GM10266 (cell line): ENCODE results near the gene TMEM50A.
"Not testable (repeated sequence)": the region's sequence is repeated elsewhere in the genome, so short reads cannot be mapped to it uniquely, and the experiment has no call there.

Experiments
- DNase-seq: peaks from one replicate; pipeline ENCODE4 v3.0.0; 2012; ENCODE audit errors: extremely low spot score
- TF ChIP-seq, protein P1 (sequence below): IDR thresholded peaks from 2 replicates; pipeline ENCODE4 v1.5.1; 2012; ENCODE audit warnings: mild to moderate bottlenecking, low read depth; ENCODE audit not compliant: control insufficient read depth, insufficient read depth; ENCODE audit errors: missing control alignments

Gene TMEM50A

DNA sequence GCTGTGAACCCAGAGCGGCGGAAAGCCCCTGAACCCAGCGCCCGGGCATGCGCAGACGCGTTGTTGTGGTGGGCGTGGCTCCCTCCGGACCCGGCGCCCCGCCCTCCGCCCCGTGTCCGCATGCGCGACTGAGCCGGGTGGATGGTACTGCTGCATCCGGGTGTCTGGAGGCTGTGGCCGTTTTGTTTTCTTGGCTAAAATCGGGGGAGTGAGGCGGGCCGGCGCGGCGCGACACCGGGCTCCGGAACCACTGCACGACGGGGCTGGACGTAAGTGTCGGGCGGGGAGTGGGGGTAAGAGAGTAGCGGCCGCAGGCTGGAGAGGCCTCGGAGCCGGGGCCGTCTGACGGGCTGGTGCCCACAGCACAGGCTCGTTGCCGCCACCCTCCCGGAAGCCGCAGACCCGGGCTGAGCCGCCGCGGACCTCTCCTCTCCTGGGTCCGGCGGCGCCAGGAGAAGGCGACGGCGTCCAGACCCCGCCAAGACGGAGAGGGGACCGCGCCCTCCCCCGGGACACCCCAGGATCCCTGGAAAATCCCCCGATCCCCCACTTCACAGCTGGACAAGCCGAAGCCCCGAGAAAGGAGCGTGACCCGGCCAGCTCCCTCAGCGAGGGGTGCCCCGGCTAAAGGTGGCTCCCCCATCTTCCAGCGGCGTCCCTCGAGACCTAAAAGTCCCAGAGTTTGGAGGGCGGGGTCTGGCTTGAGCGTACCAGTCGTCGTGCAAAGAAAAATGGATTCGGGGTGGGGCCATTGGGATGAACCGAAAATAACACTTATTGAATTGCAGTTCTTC, at the start of gene TMEM50A:
Gene TMEM50A, plus strand, starts transcription at position 147 of the 794 bp plus-strand sequence. CDS start 2,153 bp downstream, outside the sequence.
- DNase-seq = peak; percentile 87
- TF ChIP-seq, protein P1, sequence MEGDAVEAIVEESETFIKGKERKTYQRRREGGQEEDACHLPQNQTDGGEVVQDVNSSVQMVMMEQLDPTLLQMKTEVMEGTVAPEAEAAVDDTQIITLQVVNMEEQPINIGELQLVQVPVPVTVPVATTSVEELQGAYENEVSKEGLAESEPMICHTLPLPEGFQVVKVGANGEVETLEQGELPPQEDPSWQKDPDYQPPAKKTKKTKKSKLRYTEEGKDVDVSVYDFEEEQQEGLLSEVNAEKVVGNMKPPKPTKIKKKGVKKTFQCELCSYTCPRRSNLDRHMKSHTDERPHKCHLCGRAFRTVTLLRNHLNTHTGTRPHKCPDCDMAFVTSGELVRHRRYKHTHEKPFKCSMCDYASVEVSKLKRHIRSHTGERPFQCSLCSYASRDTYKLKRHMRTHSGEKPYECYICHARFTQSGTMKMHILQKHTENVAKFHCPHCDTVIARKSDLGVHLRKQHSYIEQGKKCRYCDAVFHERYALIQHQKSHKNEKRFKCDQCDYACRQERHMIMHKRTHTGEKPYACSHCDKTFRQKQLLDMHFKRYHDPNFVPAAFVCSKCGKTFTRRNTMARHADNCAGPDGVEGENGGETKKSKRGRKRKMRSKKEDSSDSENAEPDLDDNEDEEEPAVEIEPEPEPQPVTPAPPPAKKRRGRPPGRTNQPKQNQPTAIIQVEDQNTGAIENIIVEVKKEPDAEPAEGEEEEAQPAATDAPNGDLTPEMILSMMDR = no peak

DNA sequence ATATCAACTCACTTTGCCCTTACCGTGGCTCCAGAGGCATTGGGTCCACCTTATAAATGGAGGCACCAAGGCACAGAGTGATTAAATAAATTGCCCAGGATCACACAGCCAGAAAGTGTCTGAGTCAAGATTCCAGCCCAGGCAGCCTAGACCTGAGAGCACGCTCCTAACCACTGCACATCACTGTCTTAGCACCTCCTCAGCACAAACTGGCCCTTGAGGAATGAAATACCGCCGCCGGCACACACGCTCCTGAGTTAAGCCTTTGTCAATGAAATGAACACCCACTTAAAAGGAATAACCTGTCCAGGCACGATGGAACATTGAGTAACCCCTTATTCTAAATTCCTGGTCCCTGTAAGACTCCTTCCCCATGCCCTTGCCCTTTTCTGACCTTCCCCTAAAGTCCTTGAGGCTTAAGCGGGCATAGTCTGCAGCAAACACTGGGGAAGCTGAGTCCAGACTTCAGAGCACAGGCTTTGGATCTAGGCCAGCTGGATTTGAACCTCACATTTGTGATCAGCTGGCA, 49.5 kb upstream of the TMEM50A start:
- not testable (repeated sequence) for DNase-seq

DNA sequence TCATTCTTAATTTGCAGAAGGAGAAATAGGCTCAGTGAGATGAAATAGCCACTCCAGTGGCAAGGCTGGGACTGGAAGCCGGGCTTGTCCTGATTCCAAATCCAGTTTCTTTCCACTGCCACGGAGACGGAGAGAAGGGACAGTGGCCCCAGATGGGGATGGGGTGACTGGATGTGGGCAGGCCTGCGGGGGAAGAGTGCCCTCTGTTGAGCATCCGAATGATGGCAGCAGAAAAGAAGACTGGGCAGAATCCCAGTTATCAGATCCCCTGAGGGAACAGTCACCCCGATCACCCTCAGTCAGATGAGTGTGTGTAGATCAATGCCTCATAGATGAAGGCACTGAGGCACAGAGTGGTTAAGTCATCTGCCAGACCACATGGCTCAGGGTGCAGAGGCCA, 48.1 kb upstream of the TMEM50A start:
- not testable (repeated sequence) for DNase-seq

DNA sequence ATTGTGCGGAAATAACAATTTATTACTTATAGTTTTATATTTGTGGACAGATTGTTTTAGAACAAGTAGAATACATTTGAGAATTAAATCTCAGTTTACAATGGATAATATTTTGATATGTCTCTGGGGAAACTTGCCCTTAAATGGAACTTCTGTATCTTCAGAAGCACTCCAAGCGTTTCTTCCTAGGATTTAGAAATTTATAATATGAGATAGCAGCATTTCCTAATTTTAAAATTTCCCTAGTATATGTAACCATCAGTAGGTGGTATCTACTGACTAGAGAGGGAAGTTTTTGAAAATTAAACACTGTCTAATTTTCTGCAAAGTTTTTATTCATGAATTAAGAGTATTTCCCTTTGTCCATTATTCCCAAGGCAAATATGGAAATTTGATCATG, 44.7 kb upstream of the TMEM50A start:
- not testable (repeated sequence) for DNase-seq

DNA sequence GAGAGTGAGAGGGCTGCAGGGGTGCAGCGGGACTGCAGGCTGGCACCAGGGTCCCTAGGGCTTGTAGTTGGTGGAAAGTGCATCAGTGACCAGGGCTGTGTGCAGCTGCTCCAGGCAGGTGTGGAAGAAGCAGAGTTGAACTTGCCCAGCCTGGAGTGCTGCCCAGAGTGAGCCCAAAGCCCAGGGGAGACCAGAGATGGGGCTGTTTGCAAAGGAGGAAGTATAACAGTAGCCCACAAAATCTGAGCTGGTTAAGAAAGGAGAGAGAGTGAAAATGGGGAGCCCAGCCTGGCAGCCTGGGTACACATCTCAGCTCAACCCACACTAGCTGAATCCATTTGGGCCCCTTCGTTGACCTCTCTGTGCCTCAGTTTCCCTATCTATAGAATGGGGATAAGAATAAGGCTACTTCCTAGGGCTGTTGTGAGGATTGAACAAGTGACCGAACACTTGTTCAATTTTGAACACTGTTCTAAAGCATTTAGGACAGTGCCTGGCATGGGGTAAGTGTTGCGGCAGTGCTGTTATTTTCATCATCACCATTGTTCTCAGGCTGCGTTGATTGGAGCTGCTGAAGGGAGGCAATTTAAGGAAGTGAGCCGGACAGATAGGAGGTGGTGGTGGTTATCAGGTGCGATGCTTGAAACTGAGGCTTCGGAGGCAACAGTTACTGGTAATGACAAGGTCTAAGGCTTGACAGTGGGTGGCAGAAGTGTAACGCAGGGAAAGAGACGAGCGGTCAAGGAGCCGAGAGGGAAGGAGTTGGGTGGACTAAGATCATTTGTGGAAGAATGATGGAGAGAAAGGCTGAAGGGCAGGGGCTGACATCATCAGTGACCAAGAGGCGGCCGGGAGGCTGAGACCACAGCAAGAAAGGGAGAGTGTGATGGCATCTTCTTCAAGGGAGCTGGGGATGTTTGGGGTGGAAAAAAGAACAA, 43.0 kb upstream of the TMEM50A start:
- DNase-seq = not testable (repeated sequence)

DNA sequence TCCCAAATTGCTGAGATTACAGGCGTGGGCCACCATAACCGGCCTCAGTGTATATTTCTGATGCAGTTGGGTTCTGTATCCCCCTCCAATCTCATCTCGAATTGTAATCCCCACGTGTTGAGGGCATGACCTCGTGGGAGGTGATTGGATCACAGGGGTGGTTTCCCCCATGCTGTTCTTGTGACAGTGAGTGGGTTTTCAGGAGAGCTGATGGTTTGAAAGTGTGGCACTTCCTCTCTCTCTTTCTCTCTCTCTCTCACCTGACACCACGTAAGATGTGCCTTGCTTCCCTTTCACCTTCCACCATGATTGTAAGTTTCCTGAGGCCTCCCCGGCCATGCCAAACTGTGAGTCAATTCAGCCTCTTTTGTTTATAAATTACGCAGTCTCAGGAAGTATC, 41.6 kb upstream of the TMEM50A start:
- not testable (repeated sequence) for DNase-seq

DNA sequence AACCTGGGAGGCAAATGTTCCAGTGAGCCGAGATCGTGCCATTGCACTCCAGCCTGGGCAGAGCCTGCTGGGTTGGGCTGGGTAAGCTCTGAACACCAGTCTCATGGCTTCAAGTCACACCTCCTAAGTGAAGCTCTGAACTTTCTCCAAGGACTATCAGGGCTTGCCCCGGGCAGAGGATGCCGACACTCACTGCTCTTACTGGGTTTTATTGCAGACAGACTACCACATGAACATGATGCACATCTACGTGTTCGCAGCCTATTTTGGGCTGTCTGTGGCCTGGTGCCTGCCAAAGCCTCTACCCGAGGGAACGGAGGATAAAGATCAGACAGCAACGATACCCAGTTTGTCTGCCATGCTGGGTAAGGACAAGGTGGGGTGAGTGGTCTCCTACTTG, 37.4 kb upstream of the TMEM50A start:
- DNase-seq = not testable (repeated sequence)

DNA sequence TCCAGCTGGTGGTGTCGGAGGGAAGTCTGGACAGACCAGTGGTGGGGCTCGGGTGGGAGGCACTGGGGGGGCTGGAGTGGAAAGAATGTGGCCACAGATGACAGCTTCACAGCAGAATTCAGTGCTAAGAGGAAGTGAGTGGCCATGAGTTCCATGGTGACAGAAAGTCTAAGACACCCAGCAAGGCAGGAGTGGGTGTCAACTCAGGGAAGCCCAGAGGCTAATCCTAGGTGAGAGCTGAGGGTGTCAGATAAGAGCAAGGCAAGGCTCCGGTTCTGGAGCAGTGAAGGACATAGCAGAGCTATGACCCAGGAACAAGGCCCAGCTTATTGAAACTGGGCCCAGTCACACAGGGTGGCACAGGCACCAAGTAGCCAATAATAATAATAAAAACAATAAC, 35.8 kb upstream of the TMEM50A start:
- DNase-seq = not testable (repeated sequence)

DNA sequence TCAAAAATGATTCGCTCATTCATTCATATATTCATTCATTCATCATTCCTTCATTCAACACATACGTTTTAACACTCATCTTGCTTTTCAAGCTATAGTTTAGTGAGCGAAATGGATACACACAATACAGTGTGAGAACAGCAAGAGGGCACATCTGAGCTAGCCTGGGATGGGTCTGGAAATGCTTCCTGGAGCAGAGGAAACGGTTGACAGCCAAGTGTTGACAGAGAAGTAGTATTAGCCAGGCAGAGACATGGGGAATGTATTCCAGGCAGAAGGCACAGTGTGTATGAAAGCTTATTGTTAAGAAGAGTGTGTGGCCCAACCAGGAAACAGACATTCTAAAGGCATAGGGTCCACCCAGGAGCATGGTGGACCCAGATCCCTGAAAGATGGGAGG, 33.2 kb upstream of the TMEM50A start:
- not testable (repeated sequence) for DNase-seq

DNA sequence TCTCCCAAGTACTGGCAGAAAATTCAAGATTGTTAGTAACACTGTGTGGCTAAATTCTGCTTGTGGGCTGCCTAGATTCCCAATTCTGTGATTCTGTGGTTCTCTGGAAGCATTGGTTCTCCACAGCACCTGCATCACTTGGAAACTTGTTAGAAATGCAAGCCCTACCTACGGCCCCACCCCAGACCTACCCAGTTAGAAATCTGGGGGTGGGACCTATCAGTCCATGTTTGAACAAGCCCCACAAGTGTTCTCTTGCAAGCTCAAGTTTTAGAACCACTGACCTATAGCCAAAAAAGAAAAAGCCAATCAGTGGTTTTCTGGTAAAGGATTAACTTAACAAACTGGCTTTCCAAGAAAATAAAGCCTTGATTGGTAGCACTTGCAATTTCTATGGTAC, 30.0 kb upstream of the TMEM50A start:
- DNase-seq = not testable (repeated sequence)

DNA sequence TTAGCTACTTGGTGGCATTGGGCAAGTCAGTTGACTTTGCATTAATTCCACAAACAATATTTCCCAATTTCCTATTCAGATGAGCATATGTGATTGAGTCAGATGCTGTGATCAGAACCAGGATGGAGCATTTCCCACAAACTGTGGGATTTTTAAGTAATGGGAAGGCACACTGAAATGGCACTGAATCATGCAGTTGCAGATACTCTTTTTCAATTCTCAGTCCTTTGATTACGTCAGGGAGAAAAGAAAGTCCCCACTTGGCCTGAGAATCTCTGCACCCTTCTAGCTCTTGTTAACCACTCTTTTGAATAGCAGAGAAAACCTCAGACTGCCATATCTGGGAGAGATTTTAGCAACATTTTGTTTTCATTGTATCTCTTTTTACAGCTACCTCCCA, 29.0 kb upstream of the TMEM50A start:
- not testable (repeated sequence) for DNase-seq

DNA sequence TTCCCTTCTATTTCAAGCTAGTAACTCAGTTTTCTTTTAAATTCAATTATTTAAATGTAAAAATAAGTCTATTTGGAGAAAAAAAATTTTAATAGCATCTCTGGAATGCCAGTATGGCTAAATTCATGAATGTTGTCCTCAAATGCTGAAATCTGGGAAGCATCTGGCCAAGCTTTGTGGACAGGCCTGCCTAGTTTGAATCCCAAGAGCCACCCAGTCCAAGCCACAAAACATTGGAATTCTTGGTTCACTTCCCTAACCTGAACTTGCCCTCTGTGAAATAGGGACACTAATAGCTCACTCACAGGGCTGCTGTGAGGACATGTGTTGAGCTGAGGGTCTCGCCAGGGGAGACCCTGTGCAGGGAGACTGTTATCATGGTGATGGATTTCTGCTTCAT, 28.6 kb upstream of the TMEM50A start:
- DNase-seq = not testable (repeated sequence)

DNA sequence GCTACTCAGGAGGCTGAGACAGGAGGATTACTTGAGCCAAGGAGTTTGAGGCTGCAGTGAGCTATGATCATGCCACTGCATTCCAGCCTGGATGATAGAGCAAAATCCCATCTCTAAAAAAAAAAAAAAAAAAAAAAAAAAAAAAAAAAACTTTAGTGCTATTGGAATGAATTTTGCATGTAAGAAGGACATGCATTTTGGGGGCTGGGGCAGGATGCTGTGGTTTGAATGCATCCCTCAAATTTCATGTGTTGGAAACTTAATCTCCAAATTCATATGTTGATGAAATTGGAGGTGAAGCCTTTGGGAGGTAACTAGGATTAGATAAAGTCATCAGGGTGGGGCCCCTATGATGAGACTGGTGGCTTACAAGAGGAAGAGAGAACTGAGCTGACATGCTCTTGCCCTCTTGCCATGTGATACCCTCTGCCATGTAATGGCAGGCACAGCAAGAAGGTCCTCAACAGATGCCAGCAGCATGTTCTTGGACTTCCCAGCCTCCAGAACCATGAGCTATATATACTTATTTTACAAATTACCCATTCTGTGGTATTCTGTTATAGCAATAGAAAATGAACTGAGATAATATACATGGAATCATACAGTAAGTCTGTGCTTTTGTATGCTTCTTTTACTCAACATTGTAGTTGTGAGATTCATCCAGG, 25.2 kb upstream of the TMEM50A start:
- not testable (repeated sequence) for DNase-seq

DNA sequence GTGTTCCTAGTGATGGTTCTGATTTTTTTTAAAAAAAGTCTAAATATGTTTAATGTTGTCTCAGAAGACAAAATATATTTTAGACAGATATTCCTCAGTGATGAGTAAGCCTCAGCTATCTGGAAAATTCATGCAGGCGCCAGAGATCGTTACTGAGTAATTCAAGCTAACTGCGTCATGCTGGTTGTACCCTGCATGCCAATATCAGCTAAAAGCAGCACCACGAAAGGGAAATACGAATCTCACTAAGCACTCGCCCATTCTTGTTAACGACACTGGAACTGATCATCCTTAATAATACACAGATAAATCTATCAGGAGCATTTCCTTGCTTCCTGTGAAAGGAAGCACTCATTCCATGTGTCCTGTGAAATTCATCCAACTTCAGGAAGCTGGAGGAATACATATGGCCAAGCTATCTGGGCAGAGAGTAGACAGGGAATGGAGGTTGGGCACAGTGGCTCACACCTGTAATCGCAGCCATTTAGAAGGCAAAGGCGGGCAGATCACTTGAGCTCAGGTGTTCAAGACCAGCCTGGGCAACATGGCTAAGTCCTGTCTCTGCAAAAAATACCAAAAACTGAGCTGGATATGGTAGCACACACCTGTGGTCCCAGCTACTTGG, 17.7 kb upstream of the TMEM50A start:
- DNase-seq = not testable (repeated sequence)

DNA sequence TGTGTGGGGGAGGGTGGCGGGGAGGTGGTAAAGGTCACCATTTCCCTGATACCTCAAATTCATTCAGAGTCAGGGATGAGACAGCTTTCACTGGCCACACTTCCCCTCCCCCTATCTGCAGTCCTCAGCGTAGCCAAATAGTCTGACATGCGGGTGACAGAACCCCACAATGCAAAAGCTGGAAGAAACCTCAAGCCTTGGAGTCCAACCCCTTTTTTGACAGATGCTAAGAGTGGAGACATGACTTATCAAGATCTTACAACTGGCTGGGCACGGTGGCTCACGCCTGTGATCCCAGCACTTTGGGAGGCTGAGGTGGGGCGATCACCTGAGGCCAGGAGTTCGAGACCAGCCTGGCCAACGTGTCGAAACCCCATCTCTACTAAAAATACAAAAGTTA, 16.0 kb upstream of the TMEM50A start:
- DNase-seq = not testable (repeated sequence)

DNA sequence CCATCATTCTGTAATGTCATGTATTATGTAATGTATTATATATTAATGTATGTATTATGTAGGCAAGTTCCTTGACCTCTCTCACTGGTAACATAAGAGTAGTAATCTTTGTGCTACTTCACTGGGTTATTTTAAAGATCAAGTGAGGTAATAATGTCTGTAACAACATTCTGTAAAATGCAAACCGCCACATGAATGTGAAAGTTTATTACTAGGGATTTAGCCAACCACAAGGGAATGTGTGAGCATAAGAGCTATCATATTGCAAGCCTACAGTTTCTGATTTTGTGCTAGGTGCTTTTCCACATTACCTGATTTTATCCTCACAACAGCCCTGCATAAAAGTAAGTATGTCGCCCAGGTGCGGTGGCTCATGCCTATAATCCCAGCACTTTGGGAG, 13.7 kb upstream of the TMEM50A start:
- not testable (repeated sequence) for DNase-seq

DNA sequence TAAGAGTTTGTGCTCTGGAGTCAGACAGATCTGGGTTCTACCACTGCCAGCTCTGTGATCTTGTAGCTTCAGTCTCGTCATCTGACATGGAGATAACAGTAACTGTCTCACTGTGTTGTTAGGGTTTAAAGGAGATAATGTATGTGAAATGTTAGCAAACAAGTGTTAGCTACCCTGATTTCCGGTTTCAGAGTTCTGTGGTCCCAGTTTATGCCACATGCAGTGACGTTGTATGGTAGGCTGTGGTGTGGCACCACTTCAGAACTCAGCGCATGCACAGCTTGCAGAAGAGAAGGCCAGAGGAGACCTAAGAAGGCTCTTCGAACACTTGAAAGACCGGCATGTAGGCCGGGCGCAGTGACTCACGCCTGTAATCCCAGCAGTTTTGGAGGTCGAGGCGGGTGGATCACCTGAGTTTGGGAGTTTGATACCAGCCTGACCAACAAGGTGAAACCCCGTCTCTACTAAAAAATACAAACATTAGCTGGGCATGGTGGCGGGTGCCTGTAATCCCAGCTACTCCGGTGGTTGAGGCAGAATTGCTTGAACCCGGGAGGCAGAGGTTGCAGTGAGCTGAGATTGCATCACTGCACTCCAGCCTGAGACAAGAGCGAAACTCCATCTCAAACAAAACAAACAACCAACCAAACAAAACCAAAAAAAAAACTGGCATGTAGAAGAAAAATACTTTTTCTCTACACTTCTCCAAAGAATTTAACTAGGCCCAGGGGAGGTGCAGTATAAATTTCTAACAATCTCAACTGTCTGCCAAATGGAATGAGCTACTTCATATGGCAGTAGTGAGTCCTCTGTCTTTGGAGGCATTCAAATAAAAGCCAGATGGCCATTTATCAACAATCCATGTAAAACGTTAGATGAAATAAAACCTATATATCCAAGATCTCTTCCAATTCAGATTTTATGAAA, 10.0 kb upstream of the TMEM50A start:
- DNase-seq = not testable (repeated sequence)

DNA sequence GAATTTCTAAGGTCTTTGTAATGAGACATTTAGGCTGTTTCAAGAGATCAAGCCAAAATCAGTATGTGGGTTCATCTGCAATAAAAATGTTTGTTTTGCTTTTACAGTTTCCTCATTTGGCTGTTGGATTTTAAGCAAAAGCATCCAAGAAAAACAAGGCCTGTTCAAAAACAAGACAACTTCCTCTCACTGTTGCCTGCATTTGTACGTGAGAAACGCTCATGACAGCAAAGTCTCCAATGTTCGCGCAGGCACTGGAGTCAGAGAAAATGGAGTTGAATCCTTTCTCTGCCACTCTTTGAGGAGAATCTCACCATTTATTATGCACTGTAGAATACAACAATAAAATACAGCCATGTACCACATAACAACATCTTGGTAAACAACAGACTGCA, 9.3 kb upstream of the TMEM50A start:
- DNase-seq = not testable (repeated sequence)
